ENCODE results near the gene MAP3K4.

Gene MAP3K4

DNA sequence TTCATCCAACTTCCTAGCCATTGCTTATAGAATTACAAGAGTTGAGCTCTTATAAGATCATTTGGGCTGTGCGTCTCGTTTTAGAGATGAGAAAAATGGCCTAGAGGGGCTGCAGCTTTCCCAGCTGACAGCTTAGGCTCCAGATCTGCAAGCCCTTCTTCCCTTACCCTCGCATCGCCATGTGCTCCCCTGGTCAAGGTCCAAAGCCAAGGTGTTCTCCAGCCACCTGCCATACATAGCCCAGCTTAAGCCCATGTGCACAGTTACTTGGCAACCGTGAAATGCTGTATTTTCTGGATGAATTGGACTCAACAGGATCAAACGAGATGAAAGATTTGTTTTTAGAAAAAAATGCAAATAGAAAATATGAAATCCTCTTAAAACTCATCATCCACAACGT is 7.9 kb downstream of the MAP3K4 start:
- TF ChIP-seq CTCF (IDR thresholded peaks at IDR 0.05; ENCODE audit: control insufficient read depth, extremely low read depth, insufficient read depth), result no peak
- no peak for DNase-seq (ENCODE audit: low read depth)
- no peak overlapping the region for H3K4me3 ChIP-seq (ENCODE audit: low read depth, low read length)

DNA sequence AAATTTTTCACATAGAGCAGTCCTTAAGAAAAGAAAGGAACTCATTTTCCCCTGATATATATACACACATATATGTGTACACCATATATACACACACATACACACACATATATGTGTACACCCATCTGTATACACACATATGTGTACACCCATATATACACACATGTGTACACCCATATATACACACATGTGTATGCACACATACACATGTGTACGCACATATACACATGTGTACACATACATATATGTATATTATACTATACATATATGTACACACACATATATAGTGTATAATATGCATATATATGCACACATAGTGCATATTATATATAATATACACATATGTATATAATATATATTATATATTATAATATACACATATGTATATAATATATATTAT is 9.1 kb downstream of the MAP3K4 start:
- DNase-seq (ENCODE audit: low read depth), result no peak
- H3K4me3 ChIP-seq (ENCODE audit: low read depth, low read length), result no peak overlapping the region
- TF ChIP-seq CTCF (IDR thresholded peaks at IDR 0.05; ENCODE audit: control insufficient read depth, extremely low read depth, insufficient read depth), result no peak

DNA sequence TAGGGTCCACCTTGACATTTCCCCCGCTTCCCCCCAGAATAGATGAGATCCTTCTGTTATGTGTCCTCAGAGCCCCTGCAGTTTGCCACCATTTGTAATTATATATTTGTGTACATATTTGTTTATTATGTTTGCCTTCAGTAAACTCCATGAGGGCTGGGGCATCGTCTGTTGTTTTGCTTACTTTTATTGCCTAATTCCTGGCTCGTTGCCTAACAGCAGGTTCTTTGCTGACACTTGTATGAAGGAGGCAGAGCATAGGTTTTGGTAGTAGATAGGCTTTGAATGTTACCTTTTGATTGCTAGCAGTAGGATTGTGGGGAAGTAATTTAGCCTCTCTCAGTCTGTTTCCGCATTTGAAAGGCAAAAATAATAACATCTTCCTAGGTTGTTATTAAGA is 9.9 kb downstream of the MAP3K4 start:
- DNase-seq (ENCODE audit: low read depth), result peak; percentile 94
- no peak for TF ChIP-seq CTCF (IDR thresholded peaks at IDR 0.05; ENCODE audit: control insufficient read depth, extremely low read depth, insufficient read depth)
- H3K4me3 ChIP-seq (ENCODE audit: low read depth, low read length), result peak overlapping the region; percentile 12; the same call in 1 of the 2 replicates

DNA sequence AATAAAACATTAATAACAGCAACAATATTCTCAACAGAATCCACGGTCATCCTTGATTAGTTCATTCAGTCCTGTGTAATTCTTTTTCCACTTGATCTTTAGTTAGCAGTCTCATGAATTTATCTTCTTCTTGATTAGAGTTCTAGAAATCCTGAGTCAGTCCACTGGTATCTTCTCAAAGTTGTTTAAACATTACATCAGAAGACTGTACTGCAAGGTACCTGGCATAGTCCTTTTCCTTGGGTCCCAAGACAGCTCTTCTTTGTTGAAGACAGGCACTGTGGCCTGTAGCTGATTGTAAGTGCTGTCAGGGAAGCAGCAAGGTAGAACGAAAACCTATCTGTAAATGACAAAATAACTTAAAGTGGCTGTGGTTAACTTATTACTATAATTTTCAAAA is 11.8 kb downstream of the MAP3K4 start:
- no peak for DNase-seq (ENCODE audit: low read depth)
- no peak for TF ChIP-seq CTCF (IDR thresholded peaks at IDR 0.05; ENCODE audit: control insufficient read depth, extremely low read depth, insufficient read depth)
- no peak overlapping the region for H3K4me3 ChIP-seq (ENCODE audit: low read depth, low read length)

DNA sequence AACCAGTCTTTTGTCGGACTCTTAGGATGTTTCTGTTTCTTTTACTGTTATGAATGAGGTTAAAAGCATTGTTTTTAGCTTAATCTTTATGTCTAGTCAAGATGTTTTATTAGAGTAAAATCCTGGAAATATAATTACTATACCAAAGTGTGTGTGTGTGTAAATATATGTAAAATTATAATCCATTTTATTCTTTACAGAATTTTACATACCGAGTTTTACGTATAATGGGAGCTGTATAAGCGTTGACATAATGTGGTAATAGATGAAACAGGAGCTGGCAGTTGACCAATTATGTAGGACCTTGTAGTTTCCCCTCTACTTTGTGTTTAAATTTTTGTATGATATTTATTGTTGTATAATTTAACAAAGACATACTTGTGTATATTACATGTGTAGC is 16.7 kb downstream of the MAP3K4 start:
- DNase-seq (ENCODE audit: low read depth), result no peak
- no peak overlapping the region for H3K4me3 ChIP-seq (ENCODE audit: low read depth, low read length)
- TF ChIP-seq CTCF (IDR thresholded peaks at IDR 0.05; ENCODE audit: control insufficient read depth, extremely low read depth, insufficient read depth), result no peak

DNA sequence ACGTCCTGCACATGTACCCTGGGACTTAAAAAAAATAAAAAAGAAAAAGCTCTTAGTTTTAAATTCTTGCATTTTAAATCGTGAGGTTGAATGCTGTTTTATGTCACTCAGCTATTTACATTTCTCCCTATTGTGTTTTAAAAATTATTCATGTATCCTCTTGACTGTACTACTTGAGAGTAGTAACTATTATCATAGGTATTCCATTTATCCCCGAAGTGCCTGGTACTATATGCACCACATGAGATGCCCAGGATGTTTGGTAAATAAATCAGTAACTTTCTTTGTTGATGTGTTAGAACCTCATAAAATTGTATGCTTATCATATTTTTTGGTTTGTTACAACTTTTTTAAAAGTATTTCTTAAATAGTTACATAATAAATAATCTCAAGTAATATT is 18.4 kb downstream of the MAP3K4 start:
- H3K4me3 ChIP-seq (ENCODE audit: low read depth, low read length), result no peak overlapping the region
- DNase-seq (ENCODE audit: low read depth), result no peak
- no peak for TF ChIP-seq CTCF (IDR thresholded peaks at IDR 0.05; ENCODE audit: control insufficient read depth, extremely low read depth, insufficient read depth)

GRCh38 chr6:161010418-161010817 is 18.8 kb downstream of the MAP3K4 start:
- no peak for DNase-seq (ENCODE audit: low read depth)
- TF ChIP-seq CTCF (IDR thresholded peaks at IDR 0.05; ENCODE audit: control insufficient read depth, extremely low read depth, insufficient read depth), result no peak
- H3K4me3 ChIP-seq (ENCODE audit: low read depth, low read length), result no peak overlapping the region

Data from LNCaP clone FGC (cell line).